ENCODE results near the gene HSD17B4.

DNA sequence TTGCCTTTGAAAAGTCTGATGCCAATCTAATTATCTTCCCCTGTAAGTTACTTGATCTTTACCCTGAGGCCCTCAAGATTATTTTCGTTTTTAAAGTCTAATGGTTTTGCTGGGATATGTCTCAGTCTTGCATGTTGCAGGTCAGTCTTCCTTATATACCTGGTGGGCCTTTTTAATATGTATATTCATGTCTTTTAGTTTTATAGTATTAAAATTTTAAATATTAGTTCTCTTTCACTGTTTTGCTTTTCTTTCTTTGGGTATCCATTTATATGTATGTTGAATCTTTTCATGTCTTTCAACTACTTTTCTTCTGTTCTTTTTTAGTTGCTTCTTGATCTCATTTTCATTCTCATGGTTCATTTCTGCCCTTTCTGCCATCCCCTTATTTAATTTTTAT lies 68.9 kb downstream of the HSD17B4 start:
- TF ChIP-seq, protein P1, sequence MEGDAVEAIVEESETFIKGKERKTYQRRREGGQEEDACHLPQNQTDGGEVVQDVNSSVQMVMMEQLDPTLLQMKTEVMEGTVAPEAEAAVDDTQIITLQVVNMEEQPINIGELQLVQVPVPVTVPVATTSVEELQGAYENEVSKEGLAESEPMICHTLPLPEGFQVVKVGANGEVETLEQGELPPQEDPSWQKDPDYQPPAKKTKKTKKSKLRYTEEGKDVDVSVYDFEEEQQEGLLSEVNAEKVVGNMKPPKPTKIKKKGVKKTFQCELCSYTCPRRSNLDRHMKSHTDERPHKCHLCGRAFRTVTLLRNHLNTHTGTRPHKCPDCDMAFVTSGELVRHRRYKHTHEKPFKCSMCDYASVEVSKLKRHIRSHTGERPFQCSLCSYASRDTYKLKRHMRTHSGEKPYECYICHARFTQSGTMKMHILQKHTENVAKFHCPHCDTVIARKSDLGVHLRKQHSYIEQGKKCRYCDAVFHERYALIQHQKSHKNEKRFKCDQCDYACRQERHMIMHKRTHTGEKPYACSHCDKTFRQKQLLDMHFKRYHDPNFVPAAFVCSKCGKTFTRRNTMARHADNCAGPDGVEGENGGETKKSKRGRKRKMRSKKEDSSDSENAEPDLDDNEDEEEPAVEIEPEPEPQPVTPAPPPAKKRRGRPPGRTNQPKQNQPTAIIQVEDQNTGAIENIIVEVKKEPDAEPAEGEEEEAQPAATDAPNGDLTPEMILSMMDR (IDR thresholded peaks at IDR 0.05; ENCODE audit: low read length) = no peak
- no peak for TF ChIP-seq EZH2 (IDR thresholded peaks at IDR 0.05; ENCODE audit: borderline replicate concordance, low read length)

All from OCI-LY1 (cell line).